Ovary (tissue), 9 donors: Measurements from ENCODE around the gene GRIK4. TPM values are rescaled to one million over a fixed set of nuclear protein-coding genes. Genes with fewer than 3 reads are reported as not detected.

Experiments
- DNase-seq, 5 donors: peaks; one replicate each; pipeline ENCODE4 v3.0.0-alpha.2; 2019 to 2020
- H3K27ac ChIP-seq, 2 donors: fragments of 200-600 bp; one replicate each; pipeline versions ENCODE4 v1.5.1 to v1.8.0; 2019 to 2022
- H3K27me3 ChIP-seq: fragments of 200-600 bp; one replicate; pipeline ENCODE4 v1.8.0; 2022
- H3K36me3 ChIP-seq: fragments of 200-600 bp; sonication (generic); one replicate; pipeline ENCODE4 v1.5.1; 2019
- H3K4me1 ChIP-seq: one replicate; pipeline ENCODE4 v1.8.1; 2013; ENCODE audit warnings: mild to moderate bottlenecking, moderate library complexity; ENCODE audit not compliant: insufficient read depth
- H3K4me3 ChIP-seq: fragments of 200-600 bp; sonication (generic); one replicate; pipeline ENCODE4 v1.5.1; 2017
- H3K9me3 ChIP-seq, 2 donors: fragments of 200-600 bp in 1 of 2; sonication (generic) in 1 of 2; one replicate each; pipeline versions ENCODE4 v1.5.1 to v1.8.1; 2013 to 2019; ENCODE audit warnings: mild to moderate bottlenecking in 1 of 2, moderate library complexity in 1 of 2
- CTCF ChIP-seq, 3 donors: fragments of 450-650 bp in 2 of 3; fragments of 200-600 bp in 1 of 3; IDR thresholded peaks; one replicate each; pipeline versions ENCODE4 v1.5.1 to v1.8.0; 2016 to 2022; ENCODE audit warnings: antibody characterized with exemption in 3 of 3, mild to moderate bottlenecking in 1 of 3
- EP300 ChIP-seq: sonication (generic); formaldehyde crosslinking; IDR thresholded peaks from one replicate; pipeline ENCODE4 v1.6.1; 2017; ENCODE audit warnings: antibody characterized with exemption
- POLR2A ChIP-seq: fragments of 450-650 bp; IDR thresholded peaks from one replicate; pipeline ENCODE4 v1.6.1; 2017; ENCODE audit warnings: antibody characterized with exemption, mild to moderate bottlenecking, moderate library complexity
- WGBS, 3 donors: extraction: QIAGEN DNeasy Blood & Tissue Kit in 1 of 3; methylation state at CpG; one replicate each; pipeline versions ENCODE4 v1.1.5 to v1.1.7; 2013 to 2017; 5-methylcytosine and 5-hydroxymethylcytosine counted together
- intact Hi-C, 4 donors: fragments of 100-400 bp; cut with DNase I; formaldehyde crosslinking; loops; one replicate each; pipeline versions ENCODE4 v1.11.0 to v1.15.1; 2022 to 2023
- polyA plus RNA-seq, 2 donors: library from polyadenylated mRNA; stranded (reverse); fragments of 200-250 nt in 1 of 2; fragments of 350-450 nt in 1 of 2; fragmentation: Illumina TruSeq in 1 of 2; extraction: RNeasy Lipid Tissue Mini Kit (QIAGEN cat#74804) in 1 of 2; gene quantifications; one replicate each; pipeline ENCODE4 v1.2.3, GENCODE V29; 2013 to 2014
- total RNA-seq, 7 donors: library from RNA; depleted of rRNA in 2 of 7; stranded (reverse); fragments of >200 nt in 2 of 7; fragmentation: NEBNext Ultra II Directional in 3 of 7; extraction: Animal tissue kit (Norgen Biotek cat#: 25700) in 3 of 7; gene quantifications; one replicate each; pipeline versions ENCODE4 v1.1.0 to v1.2.4, GENCODE V29; 2016 to 2023
- donor health status: DM: no; HTN: no; CAD: no; lungs with moderate emphysema.
- donor health status: DM: no; HTN: no; CAD: no.
- donor health status: Bipolar disorder and iron deficiency.
- donor health status: DM: yes; HTN: yes; CAD: no.
- donor health status: DM: no; HTN: no; CAD: no.
- donor health status: DM: yes; HTN: yes; CAD: no.

Gene GRIK4
- total and polyA plus RNA-seq, 9 donors, result 1.3 to 13.4 (median 2.3) TPM

- Histone ChIP-seq H3K36me3 (no peaks in the 10 kb centered on the region), H3K4me3 (no peak overlapping the region), H3K27ac (no peak overlapping the region), H3K27me3 (no peaks in the 10 kb centered on the region), H3K9me3 (no peaks in the 10 kb centered on the region), H3K4me1 (no peaks in the 10 kb centered on the region)
- intact Hi-C loops, result no loop called here
- TF ChIP-seq EP300, result no peak
- no peak for TF ChIP-seq CTCF (IDR thresholded peaks at IDR 0.05)
- no peak for TF ChIP-seq POLR2A
- DNase-seq, result no peak
- 78 to 84% (median 82%) methylated on average over 9 of the region's 9 CpGs for WGBS, 3 donors
These were observed 283.2 kb downstream of the GRIK4 start for GRCh38 chr11:120794748-120795147.

- no peaks in the 10 kb centered on the region for H3K36me3 ChIP-seq
- intact Hi-C loops, result no loop called here
- TF ChIP-seq POLR2A (no peak), EP300 (no peak), CTCF (IDR thresholded peaks at IDR 0.05) (no peak)
- H3K4me1 ChIP-seq, result no peaks in the 10 kb centered on the region
- no peak for DNase-seq
- H3K27ac ChIP-seq, result no peak overlapping the region
- H3K27me3 ChIP-seq, result no peaks in the 10 kb centered on the region
- no peak overlapping the region for H3K4me3 ChIP-seq
- no peaks in the 10 kb centered on the region for H3K9me3 ChIP-seq
- 81 to 91% (median 86%) methylated on average over 11 of the region's 11 CpGs for WGBS, 3 donors
These were observed 283.6 kb downstream of the GRIK4 start for GRCh38 chr11:120795185-120795584.

GRCh38 chr11:120797143-120797542 lies 285.6 kb downstream of the GRIK4 start:
- Histone ChIP-seq H3K9me3 (no peaks in the 10 kb centered on the region), H3K4me3 (no peak overlapping the region), H3K27ac (no peak overlapping the region), H3K36me3 (no peaks in the 10 kb centered on the region), H3K27me3 (no peaks in the 10 kb centered on the region), H3K4me1 (no peaks in the 10 kb centered on the region)
- TF ChIP-seq CTCF (IDR thresholded peaks at IDR 0.05) (no peak), EP300 (no peak), POLR2A (no peak)
- no peak for DNase-seq
- WGBS, 3 donors, result 85 to 93% (median 89%) methylated on average over 9 of the region's 9 CpGs
- intact Hi-C loops, result no loop called here

GRCh38 chr11:120798854-120799253 lies 287.3 kb downstream of the GRIK4 start:
- no peaks in the 10 kb centered on the region for H3K4me1 ChIP-seq
- intact Hi-C loops, result no loop called here
- no peak overlapping the region for H3K27ac ChIP-seq
- H3K9me3 ChIP-seq, result no peaks in the 10 kb centered on the region
- no peaks in the 10 kb centered on the region for H3K36me3 ChIP-seq
- no peak for DNase-seq
- no peak overlapping the region for H3K4me3 ChIP-seq
- TF ChIP-seq CTCF (IDR thresholded peaks at IDR 0.05) (no peak), POLR2A (no peak), EP300 (no peak)
- H3K27me3 ChIP-seq, result no peaks in the 10 kb centered on the region
- WGBS, 3 donors, result 85 to 96% (median 85%) methylated on average over 3 of the region's 3 CpGs
